GM18502 (cell line): Measurements from ENCODE around the gene RAP1GDS1.
"Not testable (repeated sequence)": the region's sequence is repeated elsewhere in the genome, so short reads cannot be mapped to it uniquely, and the experiment has no call there.

Experiments used
- ATAC-seq: cut with Tn5 transposase; IDR thresholded peaks from one replicate; pipeline ENCODE4 v1.9.1; 2021; ENCODE audit warnings: mild to moderate bottlenecking; ENCODE audit not compliant: unreplicated experiment, poor library complexity

RAP1GDS1 gene

DNA sequence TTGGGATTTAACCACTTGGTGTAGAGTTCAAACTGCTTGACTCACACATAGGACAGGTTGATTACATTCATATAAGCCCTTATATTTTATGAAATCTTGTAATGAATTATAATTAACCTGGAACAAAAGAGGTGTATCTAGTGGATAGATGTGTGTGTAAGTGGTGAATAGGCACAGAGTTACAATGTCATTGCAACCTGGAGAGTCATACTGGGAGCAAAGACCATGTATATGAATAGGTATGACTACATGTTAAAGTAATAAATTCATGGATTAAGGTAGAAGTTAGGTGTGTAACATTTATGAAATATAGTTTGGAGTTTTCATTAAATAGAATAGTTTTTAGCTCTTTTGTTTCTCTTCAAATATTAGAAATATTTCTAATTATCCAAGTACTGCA, 26.1 kb downstream of the RAP1GDS1 start:
- ATAC-seq, result no peak

DNA sequence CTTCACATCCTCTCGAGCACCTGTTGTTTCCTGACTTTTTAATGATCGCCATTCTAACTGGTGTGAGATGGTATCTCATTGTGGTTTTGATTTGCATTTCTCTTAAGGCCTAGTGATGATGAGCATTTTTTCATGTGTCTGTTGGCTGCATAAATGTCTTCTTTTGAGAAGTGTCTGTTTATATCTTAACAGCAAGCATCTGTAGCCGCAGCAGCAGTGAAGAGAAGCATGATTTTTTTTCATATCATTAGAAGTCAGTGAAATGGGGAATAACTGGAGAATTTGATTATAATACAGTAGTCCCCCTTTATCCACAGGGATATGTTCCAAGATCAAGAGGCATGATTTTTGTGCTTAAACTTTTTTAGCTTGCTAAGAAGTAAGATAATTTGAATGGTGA, 27.5 kb downstream of the RAP1GDS1 start:
- ATAC-seq, result peak; percentile 44

- peak; percentile 72 for ATAC-seq
Measured at GRCh38 chr4:98289375-98289774, 28.2 kb downstream of the RAP1GDS1 start.

- no peak for ATAC-seq
Measured at GRCh38 chr4:98290511-98290910, 29.3 kb downstream of the RAP1GDS1 start.

DNA sequence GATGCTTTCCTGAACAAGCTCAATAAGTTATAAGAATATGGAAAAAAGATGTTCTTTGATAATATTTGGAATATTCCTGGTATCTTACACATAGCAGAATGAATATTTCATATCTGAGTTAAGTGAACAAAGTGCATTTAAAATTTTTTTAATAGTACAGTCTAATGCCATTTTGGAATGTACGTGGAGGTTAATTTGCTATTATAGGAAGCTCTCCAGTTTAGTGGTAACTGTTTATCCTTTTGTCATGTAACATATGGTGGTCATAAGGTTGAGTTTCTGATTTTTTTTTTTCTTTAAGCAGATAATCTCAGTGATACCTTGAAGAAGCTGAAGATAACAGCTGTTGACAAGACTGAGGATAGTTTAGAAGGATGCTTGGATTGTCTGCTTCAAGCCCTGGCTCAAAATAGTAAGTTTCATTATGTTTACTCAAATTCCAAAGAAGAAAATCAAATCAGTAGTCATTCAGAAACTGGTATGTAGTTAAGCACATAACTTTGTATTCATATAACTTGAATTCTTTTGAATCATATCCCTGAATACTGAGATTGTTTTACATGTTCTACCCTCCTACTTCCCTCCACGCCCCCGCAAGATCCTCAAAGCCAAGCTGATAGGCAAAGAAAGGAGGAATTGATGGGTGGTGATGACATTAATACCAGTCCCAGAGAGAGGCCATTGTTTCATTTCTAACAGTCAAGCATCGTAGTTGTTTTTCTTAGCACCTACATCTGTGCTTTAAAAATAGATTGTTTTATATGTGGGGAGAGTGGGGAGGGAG, 32.1 kb downstream of the RAP1GDS1 start:
- ATAC-seq, result no peak

GRCh38 chr4:98298022-98298421, 36.8 kb downstream of the RAP1GDS1 start:
- no peak for ATAC-seq

- no peak for ATAC-seq
Measured at GRCh38 chr4:98300706-98301105, 39.5 kb downstream of the RAP1GDS1 start.

- no peak for ATAC-seq
Measured at GRCh38 chr4:98305576-98305975, 44.4 kb downstream of the RAP1GDS1 start.

DNA sequence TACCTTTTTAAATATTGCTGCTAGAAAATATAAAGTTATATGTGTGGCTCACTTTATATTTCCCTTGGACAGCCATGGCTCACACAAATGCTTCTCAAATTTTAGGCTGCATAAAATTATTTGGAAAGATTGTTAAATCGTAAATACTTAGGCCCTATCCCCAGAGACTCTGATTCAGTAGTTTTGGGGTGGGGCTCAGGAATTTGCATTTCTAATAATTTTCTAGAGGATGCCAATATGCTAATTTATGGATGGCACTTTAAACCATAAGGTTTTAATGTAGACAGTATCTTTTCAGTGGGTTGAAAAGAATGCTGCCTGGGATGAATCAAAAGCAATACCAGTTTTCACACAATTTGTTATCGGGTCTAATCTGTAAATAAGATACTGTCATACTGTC, 49.7 kb downstream of the RAP1GDS1 start:
- no peak for ATAC-seq

DNA sequence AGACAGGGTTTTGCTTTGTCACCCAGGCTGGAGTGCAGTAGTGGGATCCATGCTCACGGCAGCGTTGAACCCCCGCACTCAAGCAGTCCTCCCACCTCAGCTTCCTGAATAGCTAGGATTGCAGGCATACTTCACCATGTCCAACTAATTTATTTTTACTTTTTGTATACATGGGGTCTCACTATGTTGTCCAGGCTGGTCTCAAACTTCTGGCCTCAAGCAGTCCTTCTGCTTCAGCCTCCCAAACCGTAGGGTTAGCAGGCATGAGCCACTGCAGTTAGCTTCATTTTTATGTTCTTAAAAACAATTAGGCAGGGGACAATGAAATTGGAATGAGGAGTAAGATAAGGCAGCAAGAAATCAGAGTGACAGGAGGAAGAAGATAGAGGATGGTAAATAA, 50.5 kb downstream of the RAP1GDS1 start:
- ATAC-seq, result no peak

- no peak for ATAC-seq
Measured at GRCh38 chr4:98314791-98315565, 53.8 kb downstream of the RAP1GDS1 start.

DNA sequence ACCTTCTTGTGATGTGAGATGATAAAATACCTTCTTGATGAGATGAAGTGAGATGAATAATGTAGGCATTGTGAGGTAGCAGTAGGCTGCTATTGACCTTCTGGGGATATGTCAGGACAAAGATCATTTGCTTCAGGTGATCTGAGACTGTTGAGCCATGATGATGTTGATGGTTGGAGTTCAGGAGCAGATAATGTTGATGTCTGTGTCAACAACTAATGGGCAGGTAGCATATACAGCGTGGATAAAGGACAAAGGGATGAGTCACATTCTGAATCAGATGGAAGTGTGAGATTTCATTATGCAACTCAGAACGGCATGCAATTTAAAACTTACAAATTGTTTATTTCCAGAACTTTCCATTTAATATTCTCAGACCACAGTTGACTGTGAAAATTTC, 57.3 kb downstream of the RAP1GDS1 start:
- no peak for ATAC-seq

DNA sequence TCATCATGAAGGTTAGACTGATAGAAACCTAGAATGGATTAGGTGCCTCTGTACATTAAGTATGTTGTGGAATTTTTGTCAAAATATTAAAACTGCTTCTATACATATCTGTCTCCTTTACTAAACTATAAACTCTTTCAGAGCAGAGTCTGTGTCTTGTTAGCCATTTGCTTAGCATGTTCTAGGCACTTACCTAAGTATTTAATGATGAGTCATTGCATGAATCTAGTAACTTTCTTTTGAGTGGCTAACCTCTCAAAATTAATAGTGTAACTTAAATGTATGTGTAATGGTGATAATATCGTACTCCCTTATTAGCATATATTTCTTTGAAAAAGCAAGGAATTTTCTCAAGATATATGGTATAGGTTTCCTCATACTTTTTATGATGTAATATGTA, 57.8 kb downstream of the RAP1GDS1 start:
- ATAC-seq, result no peak

GRCh38 chr4:98326168-98326567, 65.0 kb downstream of the RAP1GDS1 start:
- no peak for ATAC-seq

DNA sequence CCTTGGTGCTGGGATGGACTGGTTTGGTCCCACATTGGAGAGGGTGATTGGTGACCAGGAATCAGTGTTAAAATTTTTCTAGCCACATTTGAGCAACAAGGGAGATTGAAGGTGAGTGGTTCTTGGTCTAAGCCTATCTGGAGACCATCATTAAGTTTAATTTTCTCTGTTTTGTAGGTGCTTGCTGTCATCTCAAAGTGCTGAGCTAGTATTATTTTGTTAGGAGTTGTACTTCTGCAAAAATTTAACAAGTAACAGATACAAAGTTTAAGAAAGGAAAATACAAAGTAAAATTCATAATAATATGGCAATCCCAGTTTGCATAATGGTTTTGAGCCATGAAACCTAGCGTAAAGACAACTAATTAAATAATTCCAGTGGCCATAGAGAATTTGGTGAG, 66.5 kb downstream of the RAP1GDS1 start:
- ATAC-seq, result no peak

GRCh38 chr4:98329879-98330640, 68.9 kb downstream of the RAP1GDS1 start:
- not testable (repeated sequence) for ATAC-seq

- ATAC-seq, result no peak
Measured at GRCh38 chr4:98332017-98332416, 70.8 kb downstream of the RAP1GDS1 start.

DNA sequence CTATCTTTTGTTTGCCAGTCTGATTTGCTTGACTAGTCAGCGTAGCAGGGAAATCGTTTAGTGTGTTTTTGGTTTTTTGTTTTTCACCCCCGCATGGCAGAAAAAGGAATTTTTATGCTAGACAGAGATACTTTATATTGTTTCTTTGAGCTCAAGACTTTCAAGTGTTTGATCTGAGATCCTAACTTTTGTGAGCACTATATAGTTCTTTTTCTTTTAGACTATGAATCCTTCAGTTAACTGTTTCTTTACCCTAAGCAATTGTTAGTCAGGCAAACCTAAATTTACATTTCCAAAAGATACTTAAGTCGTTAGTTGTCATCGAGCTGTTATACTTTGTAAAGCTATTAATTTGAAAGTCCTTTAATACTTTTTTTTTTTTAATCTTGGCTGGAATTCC, 73.3 kb downstream of the RAP1GDS1 start:
- no peak for ATAC-seq

DNA sequence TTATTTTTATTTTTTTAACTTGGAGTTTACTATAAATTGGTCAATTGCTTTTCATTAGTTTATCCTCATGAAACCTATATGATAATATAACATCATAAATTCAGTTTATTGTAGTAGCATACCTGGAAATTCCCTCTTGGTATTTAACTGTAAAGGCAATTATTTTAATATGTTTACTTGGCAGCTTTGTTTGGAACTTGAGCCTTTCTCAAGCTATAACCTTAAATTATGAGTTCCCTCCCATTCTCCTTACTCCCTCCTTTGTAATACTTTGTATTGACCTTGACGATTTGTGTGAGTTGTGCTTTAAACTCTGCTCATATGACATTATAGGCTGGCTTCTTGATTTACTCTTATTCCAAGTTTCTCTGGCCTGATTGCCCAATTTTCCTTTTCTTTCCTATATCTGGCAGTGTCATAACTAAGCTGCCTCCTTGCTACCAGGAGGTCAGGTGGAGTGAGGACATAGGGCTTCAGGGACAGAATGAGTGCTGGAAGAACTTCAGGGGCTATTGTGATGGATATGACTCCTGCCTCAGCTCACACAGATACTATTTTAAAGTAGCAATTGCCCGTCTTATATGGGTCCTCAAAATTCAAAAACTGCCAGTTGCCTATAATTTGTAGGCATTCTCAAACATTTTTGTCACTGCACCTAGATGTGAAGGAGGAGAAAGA, 77.7 kb downstream of the RAP1GDS1 start:
- ATAC-seq, result no peak

DNA sequence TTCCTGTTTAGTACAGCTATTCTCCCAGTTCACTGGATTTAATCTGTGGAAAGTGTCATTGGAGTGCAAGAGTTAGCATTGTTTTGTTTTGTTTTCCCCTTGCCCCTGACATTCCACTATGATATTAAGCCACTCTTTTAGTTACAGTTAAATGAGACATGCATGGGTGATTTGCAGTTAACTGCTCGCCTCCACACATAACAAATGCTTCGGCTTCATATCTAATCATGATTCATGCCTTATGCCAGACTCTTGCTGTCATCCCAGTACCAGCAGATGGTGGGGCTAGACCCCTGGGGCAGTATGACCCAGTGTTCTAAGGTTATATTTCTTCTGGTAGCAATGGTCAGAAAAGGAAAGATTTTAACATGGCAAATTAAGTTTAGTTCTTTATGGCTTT, 80.1 kb downstream of the RAP1GDS1 start:
- no peak for ATAC-seq
